Raji (cell line): ENCODE measurements around the gene RASA1.

Experiments
- POLR2A ChIP-seq: IDR thresholded peaks from 2 replicates; pipeline ENCODE4 v1.6.1; 2011; ENCODE audit warnings: low read depth, low read length, control low read depth; ENCODE audit not compliant: insufficient read depth

Gene RASA1

DNA sequence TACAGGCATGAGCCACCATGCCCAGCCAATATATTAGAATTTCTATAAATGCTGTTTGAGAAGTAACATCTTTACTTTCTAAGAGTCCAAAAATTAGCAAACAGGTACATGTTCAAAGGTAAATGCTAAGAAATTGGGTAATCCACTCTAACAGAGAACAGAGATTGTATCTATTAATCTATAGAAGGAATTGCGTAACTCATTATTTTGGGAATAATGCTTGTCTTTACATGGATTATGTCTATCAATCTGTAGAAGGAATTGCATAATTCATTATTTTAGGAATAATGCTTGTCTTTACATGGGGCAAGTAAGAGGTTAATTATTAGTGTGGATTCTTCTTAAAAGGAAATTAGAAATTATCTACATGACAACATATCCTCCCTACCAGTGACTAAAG lies 114.5 kb downstream of the RASA1 start:
- TF ChIP-seq POLR2A, result no peak

DNA sequence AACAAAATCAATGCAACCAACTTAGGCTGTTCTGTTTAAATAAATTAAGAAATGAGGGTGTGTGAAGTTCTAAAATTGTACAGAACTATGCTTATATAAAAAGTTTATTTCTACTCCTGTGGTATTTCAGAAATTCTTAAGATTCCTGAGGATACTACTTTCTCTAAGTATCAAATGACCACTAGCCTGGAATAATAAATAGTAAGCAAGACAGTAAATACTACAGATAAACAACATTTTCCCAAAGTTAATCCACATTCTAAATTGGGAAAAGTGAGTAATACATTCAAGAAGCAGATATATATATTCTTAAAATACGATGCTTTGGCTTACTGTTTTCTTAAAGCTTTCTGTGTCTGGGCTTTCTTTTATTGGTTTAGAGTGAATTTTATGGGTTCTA lies 115.5 kb downstream of the RASA1 start:
- TF ChIP-seq POLR2A, result no peak

DNA sequence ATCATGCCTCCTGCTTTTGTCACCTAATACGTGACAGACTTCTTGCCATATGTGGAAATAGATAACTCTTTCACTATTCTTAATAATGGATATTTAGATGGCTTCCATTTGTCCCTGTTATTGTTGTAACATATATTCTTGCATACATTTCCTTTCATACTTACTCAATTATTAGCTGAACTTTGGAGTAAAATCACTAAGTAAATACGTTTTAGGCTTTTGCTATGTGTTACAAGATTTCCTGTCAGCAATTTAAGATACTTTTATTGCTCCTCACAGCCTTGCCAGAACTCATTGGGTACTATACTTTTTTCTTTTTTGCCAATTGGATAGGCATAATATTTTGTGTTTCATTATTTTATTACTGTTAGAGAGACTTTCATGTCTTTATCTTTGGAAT lies 118.1 kb downstream of the RASA1 start:
- no peak for TF ChIP-seq POLR2A

DNA sequence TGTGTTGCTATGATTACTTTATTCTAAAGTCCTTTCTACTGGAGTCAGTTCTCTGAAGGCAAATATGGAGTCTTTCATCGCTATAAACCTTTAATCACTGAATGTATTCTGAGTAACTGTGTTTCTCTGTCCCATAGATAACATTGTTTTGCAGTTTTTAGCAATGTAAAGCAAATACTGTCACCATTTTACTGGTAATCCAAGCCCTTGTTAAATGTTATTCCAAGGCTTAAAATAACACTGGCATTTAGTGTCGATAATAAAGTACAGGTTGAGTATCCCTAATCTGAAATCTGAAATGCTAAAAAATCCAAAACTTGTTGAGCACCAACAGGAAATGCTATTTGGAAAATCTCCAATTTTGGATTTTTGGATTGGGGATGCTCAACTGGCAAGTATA lies 120.4 kb downstream of the RASA1 start:
- no peak for TF ChIP-seq POLR2A

GRCh38 chr5:87389296-87390034 lies 121.8 kb downstream of the RASA1 start:
- TF ChIP-seq POLR2A, result no peak

- TF ChIP-seq POLR2A, result no peak
Measured at GRCh38 chr5:87390075-87390474, 122.4 kb downstream of the RASA1 start.

DNA sequence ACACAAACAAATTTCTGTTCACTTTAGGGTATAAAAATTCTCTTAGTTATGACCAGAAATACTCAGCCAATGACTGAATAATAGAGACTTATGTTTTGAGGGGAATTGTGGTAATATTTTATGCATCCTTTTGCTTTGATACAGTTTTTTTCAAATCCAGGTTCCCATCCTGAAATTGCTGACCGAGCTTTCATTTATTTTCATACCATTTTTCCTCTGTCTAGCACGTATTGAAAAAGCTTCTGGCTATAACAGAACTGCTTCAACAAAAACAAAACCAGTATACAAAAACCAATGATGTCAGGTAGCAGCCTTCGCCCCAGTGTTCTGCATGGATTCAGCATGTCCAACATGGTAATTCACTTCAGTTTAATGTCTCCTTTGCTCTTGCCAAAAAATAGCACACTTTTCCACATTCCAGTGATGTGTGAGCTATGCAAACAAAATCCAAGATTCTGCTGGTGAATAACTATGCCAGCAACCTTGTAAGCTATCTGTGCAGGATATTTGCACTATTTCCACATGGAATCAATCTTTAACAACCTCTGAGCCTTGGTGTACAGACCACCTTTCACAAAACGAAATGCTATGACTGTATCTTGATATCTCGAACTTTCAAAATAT lies 123.0 kb downstream of the RASA1 start:
- TF ChIP-seq POLR2A, result no peak

DNA sequence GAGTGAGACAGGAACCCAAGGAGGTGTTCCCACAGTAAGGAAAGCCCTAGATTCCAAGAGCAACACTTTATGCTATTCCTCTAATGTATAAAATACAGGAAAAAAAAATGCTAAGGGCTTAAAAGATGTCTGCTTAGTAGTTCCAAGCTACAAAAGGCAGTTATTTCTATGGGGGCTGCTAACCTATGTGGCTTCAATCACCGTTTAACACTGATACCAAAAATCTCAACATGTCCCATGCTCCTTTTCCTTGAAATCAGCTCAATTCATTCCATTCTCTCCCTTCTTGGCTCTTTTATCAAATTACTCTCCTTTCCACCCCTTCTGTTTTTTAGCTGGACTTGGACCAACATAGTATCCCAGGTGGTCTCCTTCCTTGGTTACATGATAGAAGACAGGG lies 124.5 kb downstream of the RASA1 start:
- TF ChIP-seq POLR2A, result no peak

GRCh38 chr5:87392801-87393200 lies 125.1 kb downstream of the RASA1 start:
- no peak for TF ChIP-seq POLR2A

- no peak for TF ChIP-seq POLR2A
Measured at GRCh38 chr5:87393331-87393730, 125.6 kb downstream of the RASA1 start.

DNA sequence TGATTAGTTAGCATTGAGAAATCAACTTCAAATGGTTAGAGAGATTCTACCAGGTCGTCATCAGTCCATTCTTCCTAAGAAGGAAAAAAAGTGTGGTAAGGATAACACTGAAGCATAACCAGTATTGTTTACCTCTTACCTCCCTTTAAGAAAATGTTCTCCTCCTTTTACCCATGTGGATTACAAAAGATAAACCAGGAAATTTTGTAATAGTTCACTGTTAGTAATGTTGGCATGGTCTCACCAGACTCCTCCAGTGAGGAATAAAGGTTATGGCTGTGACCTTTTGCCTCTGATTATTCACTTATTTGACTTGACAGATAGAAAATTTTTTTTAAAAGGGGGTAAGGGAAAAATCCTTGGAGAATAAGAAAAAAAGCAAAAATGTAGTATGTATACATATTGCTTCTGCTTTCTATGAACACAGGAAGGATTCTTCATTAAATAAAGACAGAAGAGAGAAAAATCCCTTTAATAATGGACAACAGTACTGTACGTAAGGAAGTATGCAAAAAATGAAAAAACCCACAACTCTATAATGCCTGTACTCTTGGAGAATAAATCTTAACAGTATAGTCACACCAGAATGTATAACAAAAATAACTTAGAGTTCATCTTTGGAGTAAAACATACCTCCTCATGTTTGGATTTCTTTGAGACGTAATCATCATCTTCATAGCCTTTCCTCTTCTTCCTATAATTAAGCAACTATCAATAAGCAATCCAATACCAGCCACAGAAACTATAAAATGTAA lies 126.9 kb downstream of the RASA1 start:
- no peak for TF ChIP-seq POLR2A

DNA sequence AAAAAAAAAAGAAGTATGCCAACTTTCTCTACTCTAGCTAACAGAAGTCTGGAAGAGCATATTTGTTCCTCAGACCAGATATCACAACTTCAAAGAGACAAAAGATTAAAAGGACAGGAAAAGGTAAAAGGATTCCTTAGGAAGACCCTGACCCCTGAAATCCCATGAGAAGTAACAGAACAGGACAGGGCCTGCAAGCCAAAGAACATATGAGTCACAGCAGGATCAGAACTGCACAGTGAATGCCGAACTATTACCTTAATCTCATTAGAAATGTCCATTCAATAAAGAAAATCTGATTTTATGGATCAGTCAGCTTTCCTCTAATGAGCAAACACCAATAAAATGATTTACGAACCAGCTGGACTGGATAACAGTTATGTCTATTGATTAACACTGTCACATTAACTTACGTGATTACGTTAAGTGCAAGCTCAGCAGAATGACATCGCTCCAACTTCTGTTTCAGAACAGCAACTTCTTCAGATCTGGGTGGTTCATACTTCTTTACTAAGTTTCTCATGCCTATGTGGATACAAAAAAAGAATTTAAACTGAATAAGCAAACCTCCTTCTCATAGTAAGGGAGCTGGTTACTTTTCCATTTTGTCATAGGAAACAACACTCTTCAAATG lies 131.4 kb downstream of the RASA1 start:
- no peak for TF ChIP-seq POLR2A

GRCh38 chr5:87399720-87400119 lies 132.0 kb downstream of the RASA1 start:
- no peak for TF ChIP-seq POLR2A

DNA sequence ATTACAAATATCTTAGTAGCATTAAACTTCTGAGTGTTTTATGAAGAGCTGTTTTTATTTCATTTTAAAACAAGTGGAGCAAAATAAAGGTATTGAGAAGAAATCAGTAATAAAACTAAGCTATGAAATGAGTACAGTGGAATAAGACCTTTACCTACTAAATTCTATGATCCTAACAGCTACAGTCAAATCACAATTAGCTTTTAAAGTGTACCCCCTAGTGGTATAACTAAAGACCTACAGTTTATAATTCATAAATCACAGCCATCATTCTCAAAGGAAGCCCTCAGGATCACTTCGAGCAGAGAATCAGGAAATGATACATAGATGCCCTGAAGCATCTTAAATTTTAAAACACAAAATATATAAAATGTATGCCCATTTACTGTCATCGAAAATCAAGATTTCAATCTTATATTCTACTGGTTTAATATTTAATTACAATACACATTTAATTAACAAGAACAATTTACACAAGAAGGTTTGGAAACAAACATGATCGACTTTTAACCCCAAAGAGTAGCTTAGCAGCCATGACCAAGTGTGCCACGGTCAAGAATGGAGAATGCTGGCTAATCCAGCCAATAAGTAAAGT lies 132.7 kb downstream of the RASA1 start:
- no peak for TF ChIP-seq POLR2A

GRCh38 chr5:87401626-87402025 lies 133.9 kb downstream of the RASA1 start:
- no peak for TF ChIP-seq POLR2A
